ENCODE measurements around the gene TACR1.
A peak's percentile ranks its signal among the peaks of the same experiment; 100 is the strongest.

The TACR1 gene

DNA sequence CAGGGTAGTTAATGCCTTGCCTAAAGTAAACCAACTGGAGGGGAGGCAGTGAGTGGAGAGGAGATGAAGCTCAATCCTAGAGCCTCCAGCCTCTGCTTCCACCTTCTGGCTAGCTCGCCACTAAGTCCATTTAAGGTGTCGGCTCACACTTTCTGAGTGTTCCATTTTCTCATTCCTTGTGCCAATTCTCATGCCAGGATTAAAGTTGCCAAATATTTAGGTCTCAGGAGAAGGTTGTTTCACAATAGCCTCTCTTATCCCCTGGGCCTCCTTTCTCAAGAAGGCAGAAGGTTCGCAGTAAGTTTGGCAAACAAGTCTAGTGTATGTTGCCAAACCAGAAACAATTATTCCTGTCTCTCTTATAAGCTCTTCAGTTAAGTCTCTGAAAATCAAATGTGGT lies 57.2 kb downstream of the TACR1 start:
- DNase-seq, result no peak

DNA sequence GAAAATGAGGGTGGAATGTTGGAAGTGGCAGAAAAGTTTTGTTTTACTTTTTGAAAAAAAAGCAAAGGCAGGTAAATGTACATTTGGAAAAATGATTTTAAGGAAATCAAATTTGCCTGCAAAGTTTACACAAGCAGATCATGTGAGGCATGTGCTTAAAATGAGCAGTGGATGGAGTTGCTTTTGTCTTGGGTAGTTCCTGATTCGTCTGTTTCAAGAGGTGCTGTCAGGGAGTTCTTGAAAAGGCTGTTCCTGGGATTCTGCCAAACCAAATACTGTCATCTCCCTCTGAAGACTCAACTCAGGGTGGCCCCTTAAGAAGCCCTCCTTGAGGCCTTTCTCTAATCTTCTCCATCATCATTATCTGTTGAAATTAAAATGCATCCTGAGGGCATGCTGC lies 59.0 kb downstream of the TACR1 start:
- DNase-seq, result no peak

- no peak for DNase-seq
Observed at GRCh38 chr2:75139171-75139570, 60.1 kb downstream of the TACR1 start.

DNA sequence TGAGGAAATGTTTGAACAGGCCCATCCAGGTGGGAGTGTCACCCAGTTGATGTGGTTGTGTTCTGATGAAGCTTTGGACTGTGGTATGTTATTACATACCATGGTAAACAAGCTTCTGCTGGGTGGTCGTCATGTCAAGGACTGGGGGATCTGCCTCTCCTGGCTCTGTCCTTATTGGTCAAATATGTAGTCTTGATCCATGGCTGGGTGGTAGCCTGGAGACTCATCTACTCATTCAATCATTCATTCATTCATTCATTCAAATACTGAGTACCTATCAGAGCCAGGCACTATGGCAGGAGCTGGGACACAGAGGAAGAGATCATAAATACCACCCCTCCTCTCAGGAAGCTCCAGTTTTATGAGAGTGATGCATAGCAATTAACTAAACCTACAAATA lies 60.8 kb downstream of the TACR1 start:
- DNase-seq, result no peak

DNA sequence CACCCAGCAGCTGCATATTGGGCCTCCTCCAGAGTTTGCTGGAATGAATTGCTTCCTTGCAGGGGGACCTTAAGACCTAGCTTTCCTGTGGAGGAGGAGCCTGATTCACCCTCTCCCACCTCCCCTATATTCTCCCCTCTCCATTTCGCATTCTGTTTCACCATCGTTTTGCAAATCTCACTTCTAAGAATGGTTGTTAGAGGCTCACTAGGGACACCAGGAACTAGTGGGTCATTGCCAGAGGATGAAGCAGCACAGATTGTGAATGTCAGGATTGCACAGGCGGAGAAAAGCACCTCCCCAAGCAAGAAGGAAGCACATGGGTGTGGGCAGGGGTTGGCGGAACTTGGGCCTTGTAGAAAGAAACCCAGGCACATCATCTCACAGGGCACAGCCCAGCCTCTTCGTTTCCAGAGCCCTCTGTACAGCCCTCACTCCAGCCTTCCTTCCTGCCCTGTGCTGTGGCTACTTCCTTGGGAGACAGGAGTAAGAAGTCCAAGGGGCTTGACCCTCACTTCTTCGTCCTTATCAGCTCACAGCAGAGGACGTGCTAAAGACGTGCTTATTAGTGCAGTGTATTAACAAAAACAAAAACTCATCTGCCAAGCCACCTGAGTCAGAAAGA lies 63.4 kb downstream of the TACR1 start:
- DNase-seq, result no peak

DNA sequence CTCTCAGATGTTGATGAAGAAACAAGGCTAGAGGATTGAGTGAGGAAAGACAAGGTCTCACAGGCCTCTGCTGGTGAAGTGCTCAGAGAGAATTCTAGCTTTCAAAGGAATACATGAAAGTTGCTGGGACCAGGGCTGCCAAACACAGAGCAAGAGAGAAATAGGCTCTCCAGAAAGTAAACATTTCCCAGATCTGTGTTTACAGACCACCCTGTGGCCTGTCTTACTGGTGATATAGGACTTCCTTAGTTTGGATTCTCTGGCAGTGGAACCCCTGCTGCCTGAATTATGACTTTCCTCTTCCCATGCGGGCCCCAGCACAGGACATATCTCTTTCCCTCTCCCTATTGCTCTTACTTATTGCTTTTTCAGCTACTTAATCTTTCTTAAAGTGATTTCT lies 64.5 kb downstream of the TACR1 start:
- DNase-seq, result no peak

- DNase-seq, result no peak
Observed at GRCh38 chr2:75133621-75134570, 65.4 kb downstream of the TACR1 start.

- no peak for DNase-seq
Observed at GRCh38 chr2:75130171-75130570, 69.1 kb downstream of the TACR1 start.

GRCh38 chr2:75123876-75124275 lies 75.4 kb downstream of the TACR1 start:
- no peak for DNase-seq

GRCh38 chr2:75113231-75113869 lies 86.0 kb downstream of the TACR1 start:
- no peak for DNase-seq

- DNase-seq, result no peak
Observed at GRCh38 chr2:75108937-75109482, 90.3 kb downstream of the TACR1 start.

DNA sequence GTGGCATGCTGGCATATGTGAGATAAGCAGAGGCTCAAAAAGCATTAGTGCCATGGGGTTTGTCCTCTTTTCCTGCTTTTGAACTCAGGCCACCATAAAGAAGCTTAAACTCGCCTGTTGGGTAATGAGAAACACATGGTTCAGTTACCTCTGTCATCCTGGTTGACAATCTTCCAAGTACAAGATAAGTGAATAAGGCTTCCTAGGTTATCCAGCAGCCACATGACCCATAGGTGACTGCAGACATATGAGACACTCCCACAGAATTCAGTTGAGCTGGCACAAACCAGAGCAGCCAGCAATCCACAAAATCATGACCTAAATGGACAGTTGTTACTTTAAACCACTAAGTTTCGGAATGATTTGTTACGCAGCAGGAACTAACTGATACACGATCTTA lies 97.3 kb downstream of the TACR1 start:
- no peak for DNase-seq

- DNase-seq, result peak; percentile 2
Observed at GRCh38 chr2:75100801-75101151, 98.5 kb downstream of the TACR1 start.

- DNase-seq, result peak; percentile 91
Observed at GRCh38 chr2:75100011-75100800, 99.1 kb downstream of the TACR1 start.

DNA sequence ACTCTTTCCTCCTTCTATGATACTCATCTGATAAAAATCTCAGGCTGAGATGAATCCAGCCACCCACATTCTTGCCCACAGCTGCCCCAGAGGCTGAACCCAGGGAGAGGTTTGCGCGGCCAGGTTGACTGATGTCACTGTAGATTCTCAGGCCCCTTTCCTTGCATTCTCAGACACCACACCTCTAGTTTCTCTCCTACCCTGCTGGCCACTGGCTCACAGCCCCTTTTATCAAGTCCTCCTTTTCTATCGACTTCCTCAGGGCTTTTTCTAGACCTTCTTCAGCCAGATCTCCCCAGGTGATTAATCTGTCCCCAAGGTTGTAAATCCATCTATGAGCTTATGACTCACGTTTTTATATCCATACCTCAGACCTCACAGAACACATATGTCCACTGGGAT lies 99.8 kb downstream of the TACR1 start:
- no peak for DNase-seq

DNA sequence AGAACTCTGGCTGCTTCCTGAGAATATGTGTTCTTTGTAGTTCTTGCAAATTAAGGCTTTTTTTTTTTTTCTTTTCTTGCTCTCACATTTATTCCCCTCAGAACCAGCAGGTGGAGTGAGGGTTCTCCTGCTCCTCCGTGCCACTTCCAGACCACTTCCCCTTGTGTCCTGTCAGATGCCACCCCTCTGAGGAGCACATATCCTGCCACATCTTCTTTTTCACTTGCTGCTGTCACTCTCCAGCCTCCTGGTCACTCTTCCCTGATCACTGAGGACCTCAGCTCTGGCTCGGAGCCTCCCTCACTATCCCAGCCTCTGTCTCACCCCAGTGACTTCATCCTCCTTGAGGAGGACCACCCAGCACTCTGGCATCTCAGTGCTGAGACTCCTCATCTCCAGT lies 100.5 kb downstream of the TACR1 start:
- no peak for DNase-seq

DNA sequence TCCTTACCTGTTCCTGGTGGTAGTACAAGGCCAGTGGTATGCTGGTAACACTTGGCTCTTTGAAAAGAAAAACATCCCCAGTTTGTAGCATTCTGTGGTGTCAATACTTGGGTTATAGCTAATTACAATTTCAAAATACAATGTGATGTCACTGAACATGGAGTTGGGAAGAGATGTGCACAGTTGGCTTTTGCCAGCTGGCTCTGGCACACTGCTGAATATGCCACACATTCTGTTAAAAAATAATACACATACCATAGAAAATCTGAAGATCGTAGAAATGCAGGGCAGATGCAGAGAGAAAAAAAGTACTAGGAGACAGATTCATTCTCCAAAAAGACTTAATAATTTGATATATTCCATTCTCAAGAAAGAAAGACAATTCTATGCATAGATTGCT lies 101.5 kb downstream of the TACR1 start:
- DNase-seq, result no peak

DNA sequence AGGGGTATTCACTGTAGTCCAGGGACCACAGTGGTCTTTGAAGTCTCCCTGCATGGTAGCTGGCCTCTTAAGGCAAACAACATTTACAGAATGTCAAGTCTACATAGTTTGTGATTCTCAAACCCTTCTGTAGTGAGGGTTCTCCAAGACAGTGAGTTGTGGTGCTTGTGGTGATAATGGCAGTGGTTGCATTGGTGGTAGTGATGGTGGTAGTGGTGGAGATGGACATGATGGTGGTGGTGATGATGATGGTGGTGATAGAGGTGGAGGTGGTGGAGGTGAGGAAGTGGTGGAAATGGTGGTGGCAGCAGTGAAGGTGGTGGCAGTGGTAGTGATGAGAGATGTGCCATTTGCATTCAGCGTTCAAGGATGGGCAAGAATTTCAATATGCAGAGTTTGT lies 104.9 kb downstream of the TACR1 start:
- no peak for DNase-seq

DNA sequence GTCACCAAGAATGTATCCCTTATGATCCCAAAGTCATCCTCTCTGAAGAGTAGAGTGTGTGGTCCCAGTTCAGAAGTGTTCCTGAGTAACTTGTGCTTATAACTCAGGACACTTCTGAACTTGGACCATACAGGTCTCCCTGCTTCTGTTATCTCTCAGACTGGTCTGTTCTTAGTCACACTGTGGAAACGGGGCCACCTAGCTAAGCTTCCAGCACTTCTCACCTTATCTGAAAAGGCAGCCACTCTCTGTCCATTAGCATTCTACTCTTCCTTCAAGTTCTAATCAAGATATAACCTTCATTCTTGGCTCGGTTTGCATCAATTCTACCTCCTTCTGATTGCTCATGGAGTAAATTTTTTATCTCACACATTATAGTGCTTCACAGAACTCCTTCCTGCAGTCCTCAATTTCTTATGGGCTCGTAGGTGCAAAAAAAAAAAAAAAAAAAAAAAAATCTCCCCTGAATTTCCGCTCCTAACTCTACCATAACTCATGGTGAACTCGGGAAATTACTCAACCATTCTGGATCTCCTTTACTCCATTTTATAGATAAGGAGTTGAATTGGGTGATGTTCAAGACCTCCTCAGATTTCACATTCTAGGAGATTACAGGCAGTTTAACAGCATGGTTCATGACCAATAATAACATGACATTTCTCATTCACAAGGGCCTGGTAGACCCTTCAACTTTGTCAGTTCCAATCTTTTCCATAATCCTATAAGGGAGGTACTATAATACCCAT lies 108.4 kb downstream of the TACR1 start:
- DNase-seq, result no peak

DNA sequence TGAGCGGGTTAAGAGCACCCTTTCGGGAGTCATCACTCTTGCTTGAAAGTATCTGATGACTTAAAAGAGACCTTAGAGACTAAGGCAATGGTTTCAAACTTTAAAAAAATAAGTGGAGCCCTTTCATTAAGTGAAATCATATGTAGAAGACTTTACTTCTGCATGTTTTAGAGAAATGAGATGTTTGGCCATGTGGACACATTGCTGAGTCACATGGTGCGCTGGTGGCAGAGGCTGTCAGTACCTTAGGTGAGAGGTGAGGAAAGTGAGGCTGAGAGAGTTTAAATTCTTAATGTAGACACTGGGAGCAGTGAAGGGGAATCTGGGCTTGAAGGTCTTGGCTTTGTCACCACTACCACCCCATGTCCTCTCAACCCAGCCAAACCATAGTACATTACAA lies 109.8 kb downstream of the TACR1 start:
- no peak for DNase-seq

- DNase-seq, result no peak
Observed at GRCh38 chr2:75088791-75089190, 110.5 kb downstream of the TACR1 start.

DNA sequence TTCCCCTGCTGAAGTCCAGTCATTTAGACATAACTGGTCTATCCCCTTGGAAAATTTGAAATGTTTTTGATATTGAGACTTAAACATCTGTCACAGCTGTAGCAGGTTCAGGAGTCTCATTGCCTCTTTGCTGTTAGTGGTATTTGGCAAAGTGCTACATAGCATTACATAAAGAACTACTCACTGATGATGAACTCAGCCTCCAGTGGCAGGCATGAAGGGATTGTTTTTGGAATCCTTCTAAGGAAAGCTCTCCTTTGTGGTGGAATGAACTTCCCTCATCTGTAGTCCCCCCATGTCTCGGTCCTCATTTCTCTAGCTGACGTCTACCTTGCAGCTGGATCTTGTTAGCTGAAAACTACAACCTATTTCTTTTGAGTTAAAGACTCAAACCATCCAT lies 111.6 kb downstream of the TACR1 start:
- DNase-seq, result no peak

Measured in NCI-H1048 (cell line).